T1000 (cell line): ENCODE measurements around the gene FASN.
A peak's percentile ranks its signal among the peaks of the same experiment; 100 is the strongest.

Experiments
- DNase-seq: peaks from one replicate; lab custom pipeline; 2025; ENCODE audit warnings: mixed read lengths; lab: John Stamatoyannopoulos, UW

The FASN gene

GRCh38 chr17:82117139-82118090 is 19.4 kb upstream of the FASN start:
- no peak for DNase-seq

DNA sequence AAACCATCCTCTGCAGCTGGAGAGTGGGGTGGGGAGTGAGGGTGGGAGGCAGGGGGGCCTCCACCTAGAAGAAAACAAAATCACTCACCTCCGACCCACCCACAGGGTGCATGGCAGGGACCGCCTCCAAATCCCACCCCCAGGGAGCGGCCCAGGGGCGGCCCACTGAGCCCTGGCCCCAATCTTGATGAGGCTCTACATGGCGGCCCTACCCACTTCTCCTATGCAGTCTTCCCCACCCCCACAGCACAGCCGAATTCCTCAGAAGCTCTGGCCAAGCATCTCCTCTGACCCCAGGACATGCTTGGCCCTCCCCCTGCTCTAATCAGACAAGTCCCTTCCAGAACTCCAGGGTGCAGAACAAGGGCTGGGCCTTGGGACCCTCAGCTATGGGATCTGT is 18.2 kb upstream of the FASN start:
- no peak for DNase-seq

GRCh38 chr17:82114872-82115271 is 16.8 kb upstream of the FASN start:
- DNase-seq: no peak

DNA sequence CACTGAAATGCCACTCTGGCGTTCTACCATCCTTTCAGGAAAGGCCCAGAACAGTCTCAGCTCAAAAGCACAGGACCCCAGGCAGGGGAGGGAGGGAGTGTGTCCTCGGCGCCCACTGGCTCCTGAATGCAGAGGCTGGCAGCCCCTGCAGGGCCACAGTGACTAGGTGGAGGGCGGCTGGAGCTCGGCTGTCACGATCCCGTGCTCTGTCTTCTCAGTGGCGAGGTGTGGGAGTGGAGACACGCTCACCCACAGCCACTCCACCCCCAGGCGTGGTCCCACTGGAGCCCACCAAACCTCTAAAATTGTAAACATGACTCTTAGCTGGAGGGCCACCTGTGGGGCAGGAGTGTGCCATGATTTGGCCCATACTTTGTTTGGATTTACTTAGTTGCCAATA is 16.4 kb upstream of the FASN start:
- DNase-seq: no peak

GRCh38 chr17:82113941-82114340 is 15.9 kb upstream of the FASN start:
- no peak for DNase-seq

DNA sequence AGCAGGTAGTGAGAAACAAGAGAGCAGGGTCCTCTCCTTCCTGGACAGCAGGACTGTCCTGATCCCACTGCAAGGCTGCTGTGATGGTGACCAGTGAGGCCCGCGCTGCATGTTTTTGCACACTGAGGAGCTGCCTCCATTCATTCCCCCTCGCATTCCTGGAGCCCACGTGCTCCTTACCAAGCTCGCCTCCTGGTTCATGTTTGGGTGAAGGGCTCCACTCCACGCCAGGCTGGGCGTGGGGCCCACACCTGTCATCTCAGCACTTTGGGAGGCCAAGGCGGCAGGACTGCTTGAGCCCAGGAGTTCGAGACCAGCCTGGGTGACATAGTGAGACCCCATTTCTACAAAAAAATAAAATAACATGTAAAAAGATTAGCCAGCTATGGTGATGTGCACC is 15.4 kb upstream of the FASN start:
- no peak for DNase-seq

GRCh38 chr17:82112914-82113311 is 14.9 kb upstream of the FASN start:
- DNase-seq: no peak

DNA sequence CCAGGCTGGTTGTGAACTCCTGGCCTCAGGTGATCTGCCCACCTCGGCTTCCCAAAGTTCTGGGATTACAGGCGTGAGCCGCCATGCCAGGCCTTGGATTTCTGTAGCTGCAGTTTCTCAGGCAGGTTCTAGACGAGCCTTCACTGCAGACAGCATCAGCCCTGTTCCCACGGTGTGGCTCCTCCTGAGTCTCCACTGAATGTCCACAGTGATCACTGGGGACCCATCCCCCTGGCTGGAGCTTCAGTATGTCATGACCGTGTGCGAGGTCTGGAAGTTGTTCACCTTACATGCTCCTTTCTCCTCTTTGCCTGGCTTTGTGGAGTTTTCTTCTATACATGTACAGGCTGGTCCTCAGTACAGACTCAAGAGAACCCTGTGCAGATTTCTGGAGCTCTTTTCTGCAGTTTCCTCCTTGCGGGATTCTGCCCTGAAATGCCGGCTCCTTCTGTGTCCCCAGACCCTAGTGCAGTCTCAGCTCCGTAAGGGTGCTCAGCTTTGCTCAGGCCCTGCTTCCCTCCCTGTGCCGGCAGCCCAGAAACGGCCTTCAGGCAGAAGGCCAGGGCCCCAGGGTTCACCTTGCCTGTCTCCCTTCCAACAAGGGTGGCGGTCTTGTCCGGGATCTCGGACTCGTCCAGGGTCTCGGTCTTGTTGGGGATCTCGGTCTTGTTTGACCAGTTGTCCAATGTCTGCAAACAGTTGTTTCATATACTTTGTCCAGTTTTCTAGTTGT is 14.3 kb upstream of the FASN start:
- no peak for DNase-seq

DNA sequence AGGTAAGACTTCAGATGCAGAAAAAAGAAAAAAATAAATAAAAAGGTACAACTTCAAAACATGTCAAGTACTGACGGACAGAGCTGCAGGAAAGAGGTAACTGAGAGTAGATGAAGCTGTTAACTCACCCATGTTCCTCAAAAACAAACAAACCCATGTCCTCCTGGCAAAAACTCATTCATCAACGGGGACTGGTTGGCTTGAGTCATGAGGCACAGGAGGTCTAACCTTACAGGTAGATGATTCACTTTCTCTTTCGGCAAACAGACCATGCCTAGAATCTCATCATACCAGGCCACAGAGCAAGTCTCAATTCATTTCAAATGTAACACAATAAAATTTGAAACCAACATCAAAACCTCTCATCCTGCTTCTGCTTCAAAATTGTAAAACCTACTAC is 12.3 kb upstream of the FASN start:
- DNase-seq: no peak

DNA sequence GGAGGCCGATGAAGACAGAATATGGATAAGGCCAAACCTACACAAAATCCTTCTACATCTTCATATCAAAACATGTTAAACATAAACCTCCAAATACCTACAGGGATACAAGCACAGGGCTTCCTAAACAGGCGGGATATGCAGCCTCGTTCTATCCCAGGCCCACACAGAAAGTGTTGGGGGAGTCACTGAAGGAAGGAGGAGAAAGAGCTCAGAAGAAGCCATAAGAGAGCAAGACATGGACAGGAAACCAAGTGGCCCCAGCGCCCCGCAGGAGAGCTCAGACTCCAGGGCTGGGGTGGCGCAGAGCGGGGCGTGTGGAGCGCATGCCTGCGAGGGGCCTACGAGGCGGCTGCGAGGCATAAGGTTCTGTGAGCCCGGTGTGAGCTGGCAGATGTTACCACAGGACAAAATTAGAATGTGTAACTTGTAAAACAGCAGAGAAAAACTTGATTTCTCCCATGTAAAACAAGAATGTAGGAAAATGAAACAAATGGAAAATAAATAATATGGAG is 11.0 kb upstream of the FASN start:
- DNase-seq: no peak

GRCh38 chr17:82108496-82108945 is 10.5 kb upstream of the FASN start:
- DNase-seq: no peak

- no peak for DNase-seq
Measured at GRCh38 chr17:82108038-82108437, 10.0 kb upstream of the FASN start.

- DNase-seq: no peak
Measured at GRCh38 chr17:82107341-82107860, 9.4 kb upstream of the FASN start.

DNA sequence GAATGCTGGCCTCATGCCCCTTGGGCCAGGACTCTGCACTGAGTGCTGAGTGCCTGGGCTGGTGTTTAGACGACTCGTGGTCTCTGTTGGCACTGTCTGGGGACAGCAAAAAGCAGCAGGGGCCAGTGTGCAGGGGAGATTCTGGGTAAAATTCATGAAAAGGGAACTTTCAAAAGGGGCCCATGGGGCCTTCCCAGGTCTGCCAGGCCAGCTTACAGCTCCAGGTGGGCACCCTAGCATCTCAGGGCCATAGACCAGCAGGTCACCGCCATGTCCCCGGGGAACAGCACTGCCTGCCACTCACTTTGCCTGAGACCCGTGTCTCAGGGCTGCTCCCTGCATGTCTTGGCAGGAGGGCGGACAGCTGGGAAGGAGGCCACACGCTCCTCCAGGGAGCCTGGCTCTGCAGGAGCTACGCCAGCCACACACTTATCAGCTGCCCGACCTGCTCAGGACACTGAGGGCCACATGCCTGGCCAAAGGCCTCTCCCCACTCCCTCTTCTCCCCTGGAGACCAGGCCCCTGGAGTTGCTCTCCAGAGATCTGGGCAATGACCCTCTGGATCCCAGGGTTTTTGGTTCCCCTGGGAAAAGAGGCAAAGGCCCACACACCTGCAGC is 8.8 kb upstream of the FASN start:
- no peak for DNase-seq

GRCh38 chr17:82105882-82106687 is 8.0 kb upstream of the FASN start:
- DNase-seq: peak; percentile 47

- no peak for DNase-seq
Measured at GRCh38 chr17:82105417-82105881, 7.4 kb upstream of the FASN start.

- no peak for DNase-seq
Measured at GRCh38 chr17:82104797-82105416, 6.9 kb upstream of the FASN start.

- no peak for DNase-seq
Measured at GRCh38 chr17:82103553-82104451, 5.8 kb upstream of the FASN start.

GRCh38 chr17:82101767-82102679 is 4.0 kb upstream of the FASN start:
- no peak for DNase-seq
